Measurements from ENCODE around the gene FAM43B.

DNA sequence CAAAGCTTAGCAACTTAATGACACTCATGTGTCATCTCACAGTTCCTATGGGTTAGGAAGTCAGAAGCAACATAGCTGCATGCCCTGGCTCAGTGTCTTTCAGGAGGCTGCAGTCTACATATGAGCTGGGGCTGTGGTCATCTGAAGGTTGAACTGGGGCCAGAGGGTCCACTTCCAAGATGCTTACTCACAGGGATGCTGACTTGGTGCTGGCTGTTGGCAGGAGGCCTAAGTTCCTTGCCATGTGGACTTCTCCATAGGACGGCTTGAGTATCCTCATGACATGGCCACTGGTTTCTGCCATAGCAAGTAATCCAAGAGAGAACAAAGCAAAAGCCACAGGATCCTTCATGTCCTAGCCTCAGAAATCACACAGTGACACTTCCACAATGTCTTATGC is 12.1 kb upstream of the FAM43B start:
- TF ChIP-seq CTCF (conservative IDR thresholded peaks at IDR 0.05; ENCODE audit: low read length) (no peak), EZH2phosphoT487 (IDR thresholded peaks at IDR 0.05; ENCODE audit: borderline replicate concordance, low read depth, low read length) (no peak)

Data from OCI-LY7 (cell line).